NB4 (cell line): ENCODE data around the gene FREY1.

Experiments
- CTCF ChIP-seq: IDR thresholded peaks from one replicate; pipeline ENCODE4 v1.5.1; 2012; ENCODE audit warnings: low read depth, low read length
- MAX ChIP-seq: IDR thresholded peaks from 2 replicates; pipeline ENCODE4 v1.6.1; 2011; ENCODE audit warnings: low read depth, low read length
- MYC ChIP-seq: IDR thresholded peaks from 2 replicates; pipeline ENCODE4 v1.6.1; 2011; ENCODE audit warnings: low read depth, low read length
- POLR2A ChIP-seq: IDR thresholded peaks from 2 replicates; pipeline ENCODE4 v1.6.1; 2011; ENCODE audit warnings: mild to moderate bottlenecking; ENCODE audit not compliant: insufficient read length; ENCODE audit errors: extremely low read depth

- TF ChIP-seq CTCF (no peak), POLR2A (no peak), MAX (no peak), MYC (no peak)
These were observed 2.0 kb downstream of the FREY1 start for GRCh38 chr11:45905095-45905494.
